GM12872 (cell line): ENCODE results near the gene CCDC88A.

Source experiments
- CTCF ChIP-seq: IDR thresholded peaks from 3 replicates; pipeline ENCODE4 v1.5.1; 2011; ENCODE audit warnings: low read depth, mild to moderate bottlenecking, low read length, moderate library complexity; ENCODE audit not compliant: insufficient read depth

The CCDC88A gene

GRCh38 chr2:55419679-55420438, at the start of gene CCDC88A:
TSS of gene CCDC88A (minus strand) at chr2:55419856. CDS start at chr2:55419079, 777 bp downstream.
- TF ChIP-seq CTCF: 0 out of 3 replicates have a peak, but pooled peaks have one; percentile 7

- no peak for TF ChIP-seq CTCF
Measured at GRCh38 chr2:55461679-55462078, 42.0 kb upstream of the CCDC88A start.

GRCh38 chr2:55460562-55460961, 40.9 kb upstream of the CCDC88A start:
- TF ChIP-seq CTCF: no peak

GRCh38 chr2:55459714-55460274, 40.1 kb upstream of the CCDC88A start:
- no peak for TF ChIP-seq CTCF

- no peak for TF ChIP-seq CTCF
Measured at GRCh38 chr2:55459279-55459678, 39.6 kb upstream of the CCDC88A start.

- no peak for TF ChIP-seq CTCF
Measured at GRCh38 chr2:55454121-55454520, 34.5 kb upstream of the CCDC88A start.

- TF ChIP-seq CTCF: no peak
Measured at GRCh38 chr2:55452879-55453278, 33.2 kb upstream of the CCDC88A start.
